Measurements from ENCODE around the gene SIAH3.

SIAH3 gene

GRCh38 chr13:45752510-45752909 lies 99.0 kb downstream of the SIAH3 start:
- TF ChIP-seq USF1 (IDR thresholded peaks at IDR 0.05): no peak
- TF ChIP-seq REST (IDR thresholded peaks at IDR 0.05; ENCODE audit: low read depth): no peak
- TF ChIP-seq EGR1 (IDR thresholded peaks at IDR 0.05): no peak
- TF ChIP-seq RAD21 (IDR thresholded peaks at IDR 0.05; ENCODE audit: low read depth): no peak
- TF ChIP-seq CEBPB (IDR thresholded peaks at IDR 0.05): no peak
- no peak for TF ChIP-seq TAF1 (IDR thresholded peaks at IDR 0.05; ENCODE audit: low read depth)
- TF ChIP-seq YY1 (IDR thresholded peaks at IDR 0.05; ENCODE audit: low read depth): no peak
- TF ChIP-seq CREB1 (IDR thresholded peaks at IDR 0.05; ENCODE audit: low read depth): no peak
- TF ChIP-seq FOXM1 (IDR thresholded peaks at IDR 0.05; ENCODE audit: borderline replicate concordance, low read depth): no peak
- TF ChIP-seq, protein P1, sequence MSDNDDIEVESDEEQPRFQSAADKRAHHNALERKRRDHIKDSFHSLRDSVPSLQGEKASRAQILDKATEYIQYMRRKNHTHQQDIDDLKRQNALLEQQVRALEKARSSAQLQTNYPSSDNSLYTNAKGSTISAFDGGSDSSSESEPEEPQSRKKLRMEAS (IDR thresholded peaks at IDR 0.05): no peak
- TF ChIP-seq EP300 (IDR thresholded peaks at IDR 0.05; ENCODE audit: borderline replicate concordance): no peak
- TF ChIP-seq TCF12 (IDR thresholded peaks at IDR 0.05; ENCODE audit: low read depth): no peak
- TF ChIP-seq NFIC (IDR thresholded peaks at IDR 0.05): no peak
- no peak for TF ChIP-seq TEAD4 (IDR thresholded peaks at IDR 0.05)

GRCh38 chr13:45751885-45752284 lies 99.7 kb downstream of the SIAH3 start:
- TF ChIP-seq REST (IDR thresholded peaks at IDR 0.05; ENCODE audit: low read depth) (no peak), NFIC (IDR thresholded peaks at IDR 0.05) (0 out of 2 replicates have a peak, but pooled peaks have one; percentile 10)

GRCh38 chr13:45750566-45750965 lies 101.0 kb downstream of the SIAH3 start:
- TF ChIP-seq, protein P1 (IDR thresholded peaks at IDR 0.05): no peak
- TF ChIP-seq USF1 (IDR thresholded peaks at IDR 0.05): no peak
- TF ChIP-seq CEBPB (IDR thresholded peaks at IDR 0.05): no peak
- TF ChIP-seq FOXM1 (IDR thresholded peaks at IDR 0.05; ENCODE audit: borderline replicate concordance, low read depth): no peak

DNA sequence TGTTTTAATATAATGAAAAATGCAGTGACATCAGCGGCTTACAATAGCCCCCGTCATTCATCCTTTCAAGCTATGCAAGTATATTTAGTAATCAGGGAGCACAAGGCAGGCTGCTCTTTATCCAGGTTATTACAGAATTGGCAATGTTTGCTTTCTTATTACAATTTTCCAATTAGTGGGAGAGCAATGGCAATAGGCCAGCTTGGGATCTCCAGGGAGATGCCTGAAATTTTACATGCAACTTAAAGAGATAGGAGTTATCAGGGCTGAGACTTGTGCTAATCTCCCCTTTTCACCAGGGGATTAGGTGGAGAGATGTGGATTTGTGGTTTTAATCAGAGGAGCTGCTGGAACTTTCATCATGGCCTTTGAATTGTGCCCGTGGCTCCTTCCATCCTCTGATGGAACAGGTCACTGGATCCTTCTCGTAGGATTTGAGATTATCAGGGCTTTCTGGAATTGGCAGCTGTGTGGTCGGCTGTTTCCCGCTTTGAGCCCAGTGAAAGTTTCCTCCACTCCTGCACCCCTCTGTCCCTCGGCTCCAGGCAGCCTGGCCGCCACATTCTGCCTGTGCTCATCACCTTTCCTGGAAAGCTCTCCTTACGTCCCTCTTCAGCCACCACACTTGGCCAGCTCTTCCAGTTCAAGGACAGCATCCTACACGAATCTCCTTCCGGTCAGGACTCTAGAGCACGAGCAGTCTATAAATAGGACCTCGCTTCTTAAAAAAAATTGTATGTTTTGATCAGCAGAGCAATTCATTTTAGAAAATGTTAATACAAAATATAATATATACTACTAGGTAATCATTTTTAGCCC lies 102.4 kb downstream of the SIAH3 start:
- no peak for TF ChIP-seq TAF1 (IDR thresholded peaks at IDR 0.05; ENCODE audit: low read depth)
- TF ChIP-seq EGR1 (IDR thresholded peaks at IDR 0.05): no peak
- TF ChIP-seq, protein P1 (IDR thresholded peaks at IDR 0.05): no peak
- no peak for TF ChIP-seq ZBTB7A (IDR thresholded peaks at IDR 0.05; ENCODE audit: low read depth)
- TF ChIP-seq YY1 (IDR thresholded peaks at IDR 0.05; ENCODE audit: low read depth): no peak

GRCh38 chr13:45747071-45747470 lies 104.5 kb downstream of the SIAH3 start:
- TF ChIP-seq TCF12 (IDR thresholded peaks at IDR 0.05; ENCODE audit: low read depth) (no peak), NFIC (IDR thresholded peaks at IDR 0.05) (no peak), FOXM1 (IDR thresholded peaks at IDR 0.05; ENCODE audit: borderline replicate concordance, low read depth) (no peak), CREB1 (IDR thresholded peaks at IDR 0.05; ENCODE audit: low read depth) (no peak), RAD21 (IDR thresholded peaks at IDR 0.05; ENCODE audit: low read depth) (no peak), EGR1 (IDR thresholded peaks at IDR 0.05) (no peak), REST (IDR thresholded peaks at IDR 0.05; ENCODE audit: low read depth) (no peak)
- TF ChIP-seq, protein P1 (IDR thresholded peaks at IDR 0.05): no peak
